K562 (cell line): ENCODE data around the gene GSDME. TPM values are rescaled to one million over a fixed set of nuclear protein-coding genes. Genes with fewer than 3 reads are reported as not detected.

Source experiments
- ATAC-seq: fragments of 200-7000 bp; cut with Tn5 transposase; 3 replicates; pipeline ENCODE4 v1.9.1; 2020; ENCODE audit warnings: moderate library complexity
- BruUV-seq: library from RNA; stranded (reverse); fragments of 400-500 nt; replicated peaks from 2 replicates; lab custom pipeline; 2021; lab: Mats Ljungman, UMichigan
- CTCF ChIA-PET: fragments of 300-600 bp; formaldehyde crosslinking; extraction: SDS; loops from one replicate; lab custom pipeline; 2021; ENCODE audit warnings: low intra/inter-chr PET ratio; lab: Yijun Ruan, JAX
- POLR2A ChIA-PET: fragments of 300-600, 350-650 bp; sonication (Branson Sonifier 250); formaldehyde crosslinking; extraction: SDS; loops from one replicate; lab custom pipeline; 2021; ENCODE audit warnings: antibody characterized with exemption, inconsistent platforms; lab: Yijun Ruan, JAX
- DNase-seq, 4 experiments: peaks; one replicate each; pipeline versions ENCODE4 v3.0.0 to v3.0.0-alpha.2; 2011 to 2018; ENCODE audit warnings: low spot score in 3 of 4, mixed read lengths in 3 of 4; ENCODE audit errors: extremely low read depth in 1 of 4
- FAIRE-seq: peaks from 2 replicates; lab custom pipeline; 2011; peaks lifted over from hg19 to GRCh38; lab: Jason Lieb, UNC
- H2AFZ ChIP-seq: 2 replicates; pipeline ENCODE4 v1.6.0; 2011; ENCODE audit warnings: low read depth, low read length, control low read depth, inconsistent platforms
- H3K27ac ChIP-seq: fragments of 200-600 bp; 3 replicates; pipeline ENCODE4 v1.8.0; 2011; ENCODE audit warnings: low read depth, mild to moderate bottlenecking, control low read depth, inconsistent platforms, low read length, moderate library complexity, mixed read lengths; ENCODE audit errors: extremely low read depth
- H3K27me3 ChIP-seq, 2 experiments: fragments of 300-600 bp in 1 of 2; 2 replicates in 1 of 2; 3 replicates in 1 of 2; pipeline versions ENCODE4 v1.6.0 to v1.8.0; 2011; ENCODE audit warnings: inconsistent platforms in 2 of 2, low read length in 2 of 2, mild to moderate bottlenecking in 1 of 2, mixed read lengths in 1 of 2, moderate library complexity in 1 of 2; ENCODE audit not compliant: control insufficient read depth in 2 of 2, insufficient read depth in 2 of 2
- H3K36me3 ChIP-seq: fragments of 300-600 bp; 3 replicates; pipeline ENCODE4 v1.8.0; 2011; ENCODE audit warnings: mild to moderate bottlenecking, low read length, inconsistent platforms; ENCODE audit not compliant: control insufficient read depth, insufficient read depth
- H3K4me1 ChIP-seq, 2 experiments: fragments of 200-600 bp in 1 of 2; replicated peaks in 1 of 2; 2 replicates in 1 of 2; 3 replicates in 1 of 2; pipeline versions ENCODE4 v1.5.1 to v1.8.0; 2011; ENCODE audit warnings: inconsistent platforms in 2 of 2, low read length in 2 of 2, mild to moderate bottlenecking in 1 of 2, mixed read lengths in 1 of 2, moderate library complexity in 1 of 2; ENCODE audit not compliant: control insufficient read depth in 2 of 2, insufficient read depth in 2 of 2
- H3K4me2 ChIP-seq: 2 replicates; pipeline ENCODE4 v1.6.1; 2011; ENCODE audit warnings: low read length, control low read depth, inconsistent platforms, mixed read lengths; ENCODE audit not compliant: insufficient read depth
- H3K4me3 ChIP-seq: fragments of 200-600 bp; sonication (generic), shearing (Covaris generic); 2 replicates; pipeline ENCODE4 v1.5.1; 2016; ENCODE audit warnings: control low read depth, inconsistent platforms
- H3K79me2 ChIP-seq: fragments of 200-600 bp; 3 replicates; pipeline ENCODE4 v1.8.0; 2011; ENCODE audit warnings: low read length, inconsistent platforms; ENCODE audit not compliant: control insufficient read depth, insufficient read depth
- H3K9ac ChIP-seq, 2 experiments: 2 replicates each; pipeline versions ENCODE4 v1.6.0 to v1.6.1; 2011; ENCODE audit warnings: low read depth in 2 of 2, low read length in 2 of 2, control low read depth in 1 of 2, inconsistent platforms in 1 of 2, mild to moderate bottlenecking in 1 of 2, mixed read lengths in 1 of 2; ENCODE audit not compliant: insufficient read depth in 1 of 2
- H3K9me1 ChIP-seq: one replicate; pipeline ENCODE4 v1.6.0; 2011; ENCODE audit warnings: inconsistent platforms, mild to moderate bottlenecking, low read length, moderate library complexity; ENCODE audit not compliant: control insufficient read depth, insufficient read depth
- H3K9me3 ChIP-seq: replicated peaks from 2 replicates; pipeline ENCODE4 v1.5.1; 2011; ENCODE audit warnings: low read depth, low read length, inconsistent platforms; ENCODE audit not compliant: control insufficient read depth, insufficient read depth
- H4K20me1 ChIP-seq: replicated peaks from 2 replicates; pipeline ENCODE4 v1.6.1; 2011; ENCODE audit warnings: low read length, inconsistent platforms, mixed read lengths; ENCODE audit not compliant: control insufficient read depth, insufficient read depth
- BACH1 ChIP-seq: fragments of 200-800 bp; sonication (Bioruptor generic); IDR thresholded peaks from 2 replicates; pipeline ENCODE4 v1.6.1; 2016; ENCODE audit warnings: missing genetic modification characterization, missing compliant biosample characterization
- BRD9 ChIP-seq: fragments of 450-650 bp; IDR thresholded peaks from 2 replicates; pipeline ENCODE4 v1.6.1; 2018; ENCODE audit warnings: low read depth; ENCODE audit not compliant: partially characterized antibody
- C11orf30 ChIP-seq: fragments of 450-650 bp; IDR thresholded peaks from 2 replicates; pipeline ENCODE4 v1.6.1; 2016; ENCODE audit warnings: low read depth, mild to moderate bottlenecking
- CTBP1 ChIP-seq: fragments of 450-650 bp; IDR thresholded peaks from 2 replicates; pipeline ENCODE4 v1.6.1; 2016; ENCODE audit warnings: borderline replicate concordance
- DLX4 ChIP-seq: fragments of 250-450 bp; sonication (Bioruptor Pico); IDR thresholded peaks from 2 replicates; pipeline ENCODE4 v1.6.1; 2021; ENCODE audit warnings: mild to moderate bottlenecking
- MAFG ChIP-seq: fragments of 450-650 bp; conservative IDR thresholded peaks from 2 replicates; pipeline ENCODE4 v1.6.1; 2016; ENCODE audit warnings: missing genetic modification characterization, missing compliant biosample characterization
- NFE2 ChIP-seq: IDR thresholded peaks from 2 replicates; pipeline ENCODE4 v1.6.1; 2014; ENCODE audit warnings: antibody characterized with exemption, low read depth
- NFE2L1 ChIP-seq: fragments of 450-650 bp; IDR thresholded peaks from 2 replicates; pipeline ENCODE4 v1.6.1; 2016; ENCODE audit warnings: missing genetic modification characterization, low read depth, mild to moderate bottlenecking, missing compliant biosample characterization, moderate library complexity, borderline replicate concordance
- NUFIP1 ChIP-seq: fragments of 450-650 bp; IDR thresholded peaks from 2 replicates; pipeline ENCODE4 v1.6.1; 2018; ENCODE audit not compliant: partially characterized antibody
- TCF3 ChIP-seq: sonication (generic); formaldehyde crosslinking; IDR thresholded peaks from 2 replicates; pipeline ENCODE4 v1.4.0; 2020; ENCODE audit warnings: mild to moderate bottlenecking, missing genetic modification reagents
- ZFP91 ChIP-seq: sonication (generic); formaldehyde crosslinking; IDR thresholded peaks from 2 replicates; pipeline ENCODE4 v1.8.0; 2022; ENCODE audit warnings: mild to moderate bottlenecking, missing genetic modification reagents
- ZNF12 ChIP-seq: sonication (generic); formaldehyde crosslinking; IDR thresholded peaks from 2 replicates; pipeline ENCODE4 v1.4.0; 2020; ENCODE audit warnings: mild to moderate bottlenecking, missing genetic modification reagents
- ZNF3 ChIP-seq: fragments of 250-450 bp; sonication (Bioruptor Pico); IDR thresholded peaks from 2 replicates; pipeline ENCODE4 v1.5.0; 2021; ENCODE audit warnings: mild to moderate bottlenecking, moderate library complexity
- ZNF311 ChIP-seq: fragments of 250-450 bp; sonication (Bioruptor Pico); IDR thresholded peaks from 2 replicates; pipeline ENCODE4 v1.4.0; 2020; ENCODE audit warnings: mild to moderate bottlenecking, moderate library complexity
- ZNF316 ChIP-seq: fragments of 450-650 bp; IDR thresholded peaks from 2 replicates; pipeline ENCODE4 v1.6.1; 2016
- ZNF639 ChIP-seq, 2 experiments: fragments of 200-800 bp in 1 of 2; sonication (Bioruptor generic) in 1 of 2; sonication (generic) in 1 of 2; formaldehyde crosslinking in 1 of 2; IDR thresholded peaks in 1 of 2; conservative IDR thresholded peaks in 1 of 2; 2 replicates each; pipeline versions ENCODE4 v1.5.0 to v1.6.1; 2016 to 2020; ENCODE audit warnings: missing compliant biosample characterization in 1 of 2, missing genetic modification characterization in 1 of 2, missing genetic modification reagents in 1 of 2
- WGBS: fragments of 100-300 bp; shearing (Covaris generic); methylation state at CpG from one replicate; pipeline ENCODE4 v1.1.6; 2016; ENCODE audit warnings: low coverage, mixed read lengths; ENCODE audit not compliant: insufficient coverage; ENCODE audit errors: missing lambda C conversion rate; 5-methylcytosine and 5-hydroxymethylcytosine counted together
- in situ Hi-C: fragments of 300-500 bp; cut with MboI; formaldehyde crosslinking; loops from 4 replicates; pipeline ENCODE4 v1.15.0; 2018; ENCODE audit warnings: inconsistent platforms, mixed read lengths
- intact Hi-C: fragments of 100-400 bp; cut with micrococcal nuclease; formaldehyde crosslinking; loops from 2 replicates; pipeline ENCODE4 v1.14.2; 2022
- polyA plus RNA-seq, 8 experiments: library from polyadenylated mRNA; depleted of rRNA in 4 of 8; stranded (reverse) in 5 of 8; unstranded in 3 of 8; fragments of >200 nt; fragmentation: Nextera tagmentation in 2 of 8; fragmentation: Illumina TruSeq in 1 of 8; extraction: Ambion mirVana in 2 of 8; extraction: Trizol in 1 of 8; gene quantifications; 2 replicates each; pipeline versions ENCODE4 v1.2.1 to v1.2.3, GENCODE V29; 2011 to 2014; ENCODE audit warnings: inconsistent platforms in 1 of 8, missing spikeins in 1 of 8
- total RNA-seq, 7 experiments: library from RNA; depleted of rRNA in 6 of 7; stranded (reverse); fragments of >200 nt in 6 of 7; fragmentation: Illumina TruSeq in 2 of 7; extraction: Trizol in 2 of 7; gene quantifications; 2 replicates each; pipeline versions ENCODE4 v1.2.1 to v1.2.3, GENCODE V29; 2011 to 2021; ENCODE audit warnings: low replicate concordance in 1 of 7
- TF ChIP-seq, protein P1 (sequence below): sonication (generic); formaldehyde crosslinking; IDR thresholded peaks from 2 replicates; pipeline ENCODE4 v1.8.1; 2023; ENCODE audit warnings: mild to moderate bottlenecking, missing genetic modification reagents, moderate library complexity

Gene GSDME
- total and polyA plus RNA-seq, 9 of the 15 experiments (the other 6 are each of a cell fraction or from before 2014, with no cell fraction given), result 0.37 to 1.9 (median 0.62) TPM

GRCh38 chr7:24732646-24733413, 24.4 kb downstream of the GSDME start:
- no peak overlapping the region for H3K27ac ChIP-seq
- 0 out of 2 replicates have a peak, but pooled peaks cover 1% of the 10 kb centered on the region for H4K20me1 ChIP-seq
- no peaks in the 10 kb centered on the region for H3K79me2 ChIP-seq
- H3K4me2 ChIP-seq, result no peak overlapping the region
- peak; percentile 78 for ATAC-seq
- no peaks in the 10 kb centered on the region for H3K36me3 ChIP-seq
- CTCF ChIA-PET, result no interaction called here
- H3K4me3 ChIP-seq, result no peak overlapping the region
- intact Hi-C loops (no loop called here), in situ Hi-C loops (no loop called here)
- H3K27me3 ChIP-seq, result peaks cover 4 to 24% of the 10 kb centered on the region in 2 experiments; a peak in 4 of 5 replicates
- H3K9me3 ChIP-seq, result no peaks in the 10 kb centered on the region
- no TSS peak for BruUV-seq
- no peak overlapping the region for H2AFZ ChIP-seq
- POLR2A ChIA-PET, result interaction anchor here (0.5 to 0.6 kb wide), 5 partner anchors 8 to 301 kb away, joined by 3 to 4 read pairs (median 3); no protein-coding TSS in a partner anchor
- DNase-seq, result no peak
- WGBS, result 32% methylated on average over 4 of the region's 4 CpGs
- peaks cover 0 to 9% of the 10 kb centered on the region in 2 experiments; a peak in 2 of 5 replicates for H3K4me1 ChIP-seq
- FAIRE-seq, result no peak
- no peak overlapping the region for H3K9ac ChIP-seq
- no peaks in the 10 kb centered on the region for H3K9me1 ChIP-seq
- TF ChIP-seq ZNF3 (no peak), NUFIP1 (no peak), ZFP91 (no peak), DLX4 (CRISPR knock-in tag) (no peak), BACH1 (tag) (peak; percentile 84; the same call in 1 of the 2 replicates), NFE2L1 (tag) (peak; percentile 53; the same call in 1 of the 2 replicates), MAFG (peak; percentile 86), BRD9 (no peak), ZNF639 (CRISPR knock-in tag; conservative IDR thresholded peaks at IDR 0.05 in 1 of 2, IDR thresholded peaks at IDR 0.05 in 1 of 2) (no peak), NFE2 (peak; percentile 87), TCF3 (no peak), CTBP1 (no peak), ZNF311 (CRISPR knock-in tag) (no peak), ZNF316 (peak; percentile 87), ZNF12 (CRISPR knock-in tag) (no peak), C11orf30 (peak; percentile 87)
- TF ChIP-seq, protein P1, sequence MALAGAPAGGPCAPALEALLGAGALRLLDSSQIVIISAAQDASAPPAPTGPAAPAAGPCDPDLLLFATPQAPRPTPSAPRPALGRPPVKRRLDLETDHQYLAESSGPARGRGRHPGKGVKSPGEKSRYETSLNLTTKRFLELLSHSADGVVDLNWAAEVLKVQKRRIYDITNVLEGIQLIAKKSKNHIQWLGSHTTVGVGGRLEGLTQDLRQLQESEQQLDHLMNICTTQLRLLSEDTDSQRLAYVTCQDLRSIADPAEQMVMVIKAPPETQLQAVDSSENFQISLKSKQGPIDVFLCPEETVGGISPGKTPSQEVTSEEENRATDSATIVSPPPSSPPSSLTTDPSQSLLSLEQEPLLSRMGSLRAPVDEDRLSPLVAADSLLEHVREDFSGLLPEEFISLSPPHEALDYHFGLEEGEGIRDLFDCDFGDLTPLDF (CRISPR knock-in tag), result no peak
